Aorta (tissue), 5 donors: Measurements from ENCODE around the gene TMSB10. TPM values are rescaled to one million over a fixed set of nuclear protein-coding genes. Genes with fewer than 3 reads are reported as not detected.

Source experiments
- ATAC-seq: fragments of 200-7000 bp; cut with Tn5 transposase; one replicate; pipeline ENCODE4 v1.9.1; 2022; ENCODE audit warnings: moderate library complexity; ENCODE audit not compliant: low FRiP score
- DNase-seq, 2 donors: peaks; one replicate each; pipeline ENCODE4 v3.0.0-alpha.2; 2020
- H3K27ac ChIP-seq, 2 donors: one replicate each; pipeline ENCODE4 v1.5.1; 2013; ENCODE audit warnings: low read length in 2 of 2, mild to moderate bottlenecking in 2 of 2, moderate library complexity in 2 of 2, control low read depth in 1 of 2, inconsistent platforms in 1 of 2, low read depth in 1 of 2
- H3K27me3 ChIP-seq, 2 donors: one replicate each; pipeline ENCODE4 v1.6.1; 2013; ENCODE audit warnings: control low read depth in 1 of 2, low read length in 1 of 2, mild to moderate bottlenecking in 1 of 2, moderate library complexity in 1 of 2; ENCODE audit not compliant: insufficient read depth in 2 of 2, control insufficient read depth in 1 of 2
- H3K36me3 ChIP-seq, 2 donors: one replicate each; pipeline ENCODE4 v1.6.1; 2013; ENCODE audit warnings: control low read depth in 1 of 2, low read length in 1 of 2, mild to moderate bottlenecking in 1 of 2; ENCODE audit not compliant: insufficient read depth in 2 of 2, control insufficient read depth in 1 of 2
- H3K4me1 ChIP-seq, 2 donors: one replicate each; pipeline ENCODE4 v1.6.1; 2013; ENCODE audit warnings: low read length in 2 of 2, control low read depth in 1 of 2, mild to moderate bottlenecking in 1 of 2, moderate library complexity in 1 of 2; ENCODE audit not compliant: insufficient read depth in 2 of 2, control insufficient read depth in 1 of 2
- H3K4me3 ChIP-seq, 2 donors: one replicate each; pipeline ENCODE4 v1.5.1; 2013; ENCODE audit warnings: low read length in 2 of 2, control low read depth in 1 of 2, mild to moderate bottlenecking in 1 of 2
- H3K9me3 ChIP-seq: one replicate; pipeline ENCODE4 v1.6.1; 2013; ENCODE audit warnings: mild to moderate bottlenecking, low read length; ENCODE audit not compliant: control insufficient read depth
- WGBS, 2 donors: extraction: QIAGEN DNeasy Blood & Tissue Kit; methylation state at CpG; one replicate each; pipeline ENCODE4 v1.1.7; 2013; 5-methylcytosine and 5-hydroxymethylcytosine counted together
- intact Hi-C, 2 donors: fragments of 100-400 bp; cut with DNase I; formaldehyde crosslinking; loops; one replicate each; pipeline versions ENCODE4 v1.14.2 to v1.15.0; 2022
- long read RNA-seq, 2 donors: library from polyadenylated mRNA; unstranded; transcript quantifications; one replicate each; pipeline ENCODE4 v2.0.0, GENCODE V29; 2020 to 2021
- polyA plus RNA-seq, 2 donors: library from polyadenylated mRNA; stranded (reverse); fragments of 200-250 nt; gene quantifications; one replicate each; pipeline ENCODE4 v1.2.3, GENCODE V29; 2013
- total RNA-seq, 2 donors: library from RNA; stranded (reverse); fragmentation: NEBNext Ultra II Directional; extraction: Animal tissue kit (Norgen Biotek cat#: 25700); gene quantifications; one replicate each; pipeline ENCODE4 v1.2.1, GENCODE V29; 2021
- donor health status: healthy with polysubstance abuse.
- donor health status: Bipolar disorder and iron deficiency.
- donor health status: DM: no; HTN: no; CAD: no.
- donor health status: DM: no; HTN: no; CAD: no.
- donor health status: DM: yes; HTN: yes; CAD: no.

The TMSB10 gene
- total RNA-seq (1,000 to 10,000 TPM in 1 of 2 donors, 100 to 1,000 TPM in 1; 876 to 1,016 TPM), polyA plus RNA-seq (1,000 to 10,000 TPM; 1,527 to 2,217 TPM)
- long read RNA-seq, donor 1, transcript TMSB10-201 (3 exons, 496 nt) = major isoform, 259 of 272 reads
- long read RNA-seq, donor 1, partial matches to known transcripts = 8 of 272 reads
- long read RNA-seq, donor 1, other reads (novel, unspliced or antisense) = 5 of 272 reads
- long read RNA-seq, donor 2, transcript TMSB10-201 (3 exons, 496 nt) = major isoform, 283 of 298 reads
- long read RNA-seq, donor 2, partial matches to known transcripts = 13 of 298 reads
- long read RNA-seq, donor 2, other reads (novel, unspliced or antisense) = 2 of 298 reads

- 0 to 1% methylated on average over 76 to 94 of the region's 94 CpGs for WGBS, 2 donors
- DNase-seq = peak; percentile 91 to 96
- intact Hi-C loops = no loop called here
- H3K27ac ChIP-seq = peak within 1 kb of the TSS in 1 of 2 donors; percentile 72
- H3K4me3 ChIP-seq = peak within 1 kb of the TSS; percentile 58 to 92
- no peaks in the 10 kb centered on the region for H3K4me1 ChIP-seq
- ATAC-seq = peak; percentile 94
- H3K36me3 ChIP-seq = no peaks in the 10 kb centered on the region
- H3K9me3 ChIP-seq = no peaks in the 10 kb centered on the region
- H3K27me3 ChIP-seq = peaks cover 0 to 1% of the 10 kb centered on the region in 2 donors
Measured at GRCh38 chr2:84905181-84906107, at the start of gene TMSB10. TMSB10 (plus strand) TSS chr2:84905656.

DNA sequence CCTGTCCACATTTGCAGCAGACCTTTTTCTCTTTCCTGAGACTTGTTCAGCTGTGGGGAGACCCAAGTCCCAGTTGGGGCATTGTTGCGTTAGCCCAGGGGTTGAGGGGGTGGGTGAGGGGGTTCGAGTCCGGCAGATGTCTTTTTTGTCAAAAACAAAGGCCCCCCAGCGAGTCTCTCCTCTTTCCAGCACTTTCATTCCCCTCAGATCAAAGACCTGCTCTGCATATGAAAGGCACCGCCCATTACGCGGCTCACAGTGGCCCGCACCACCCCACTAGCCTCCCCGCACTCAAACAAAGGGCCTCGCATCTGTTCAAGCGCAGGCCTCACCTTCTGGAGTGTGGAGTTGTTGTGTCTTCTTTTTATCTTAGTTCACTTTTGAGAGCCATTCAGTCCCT, 49.7 kb upstream of the TMSB10 start:
- Histone ChIP-seq H3K4me1 (no peaks in the 10 kb centered on the region), H3K27me3 (no peaks in the 10 kb centered on the region), H3K27ac (no peak overlapping the region), H3K36me3 (no peaks in the 10 kb centered on the region), H3K9me3 (peaks cover 3% of the 10 kb centered on the region), H3K4me3 (no peak overlapping the region)
- intact Hi-C loops = no loop called here
- ATAC-seq = no peak
- WGBS, 2 donors = 17 to 19% methylated on average over 11 of the region's 11 CpGs
- DNase-seq = no peak

- Histone ChIP-seq H3K36me3 (no peaks in the 10 kb centered on the region), H3K27me3 (no peaks in the 10 kb centered on the region), H3K4me1 (no peaks in the 10 kb centered on the region), H3K27ac (no peak overlapping the region), H3K4me3 (no peak overlapping the region), H3K9me3 (peaks cover 3% of the 10 kb centered on the region)
- intact Hi-C loops = no loop called here
- DNase-seq = no peak
- WGBS, 2 donors = 82 to 84% methylated on average over 6 of the region's 6 CpGs
- no peak for ATAC-seq
Measured at GRCh38 chr2:84856787-84857186, 48.7 kb upstream of the TMSB10 start.

GRCh38 chr2:84857566-84857965, 47.9 kb upstream of the TMSB10 start:
- intact Hi-C loops = no loop called here
- 93 to 98% methylated on average over 5 of the region's 5 CpGs for WGBS, 2 donors
- no peaks in the 10 kb centered on the region for H3K27me3 ChIP-seq
- H3K4me3 ChIP-seq = no peak overlapping the region
- no peaks in the 10 kb centered on the region for H3K4me1 ChIP-seq
- H3K9me3 ChIP-seq = no peaks in the 10 kb centered on the region
- ATAC-seq = no peak
- DNase-seq = no peak
- no peak overlapping the region for H3K27ac ChIP-seq
- H3K36me3 ChIP-seq = no peaks in the 10 kb centered on the region

- no peak for DNase-seq
- H3K36me3 ChIP-seq = no peaks in the 10 kb centered on the region
- H3K4me1 ChIP-seq = no peaks in the 10 kb centered on the region
- H3K27ac ChIP-seq = no peak overlapping the region
- H3K4me3 ChIP-seq = no peak overlapping the region
- intact Hi-C loops = no loop called here
- no peaks in the 10 kb centered on the region for H3K9me3 ChIP-seq
- no peaks in the 10 kb centered on the region for H3K27me3 ChIP-seq
- ATAC-seq = no peak
- WGBS, 2 donors = 54 to 56% methylated on average over 3 of the region's 3 CpGs
Measured at GRCh38 chr2:84858123-84858522, 47.3 kb upstream of the TMSB10 start.

DNA sequence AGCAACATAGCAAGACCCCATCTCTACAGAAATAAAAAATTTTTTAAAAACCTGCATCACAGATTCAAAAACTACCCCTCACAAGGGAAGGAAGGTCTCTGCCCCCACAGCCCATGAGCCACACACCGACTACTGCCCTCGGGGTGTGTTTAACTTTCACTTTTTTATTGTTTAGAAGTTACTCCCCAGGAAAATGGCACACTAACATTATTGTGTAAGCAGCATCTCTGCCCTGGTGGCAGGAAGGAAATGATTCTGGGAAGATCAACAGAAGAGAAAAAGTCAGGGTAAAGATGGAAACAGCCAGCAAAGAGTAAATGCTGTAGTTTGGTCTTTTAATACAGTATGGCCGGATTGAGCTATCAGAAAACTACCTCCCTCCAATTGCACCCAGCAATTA, 46.5 kb upstream of the TMSB10 start:
- no peaks in the 10 kb centered on the region for H3K4me1 ChIP-seq
- H3K36me3 ChIP-seq = no peaks in the 10 kb centered on the region
- H3K9me3 ChIP-seq = no peaks in the 10 kb centered on the region
- DNase-seq (no peak), ATAC-seq (no peak)
- intact Hi-C loops = no loop called here
- H3K27ac ChIP-seq = no peak overlapping the region
- WGBS, 2 donors = 75 to 88% methylated on average over 3 of the region's 3 CpGs
- H3K4me3 ChIP-seq = no peak overlapping the region
- no peaks in the 10 kb centered on the region for H3K27me3 ChIP-seq

DNA sequence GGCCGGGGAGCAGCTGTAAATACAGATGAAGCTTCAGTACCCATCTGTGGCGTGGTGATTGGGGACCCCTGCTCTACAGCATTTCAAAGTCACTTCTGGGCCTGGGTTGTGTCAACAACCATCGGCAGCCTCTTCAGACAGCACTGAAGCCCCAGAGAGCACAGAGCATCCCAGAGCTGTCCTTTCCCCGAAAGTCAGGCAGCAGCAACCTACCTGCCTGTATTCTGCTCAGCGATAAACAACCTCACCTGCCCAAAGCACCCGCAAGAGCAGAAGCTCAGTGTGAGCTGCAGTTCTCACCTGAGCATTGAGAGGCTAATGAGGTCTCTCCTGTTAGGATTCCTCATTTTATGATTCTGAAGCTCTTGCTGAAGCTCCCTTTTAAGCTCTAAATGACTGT, 43.9 kb upstream of the TMSB10 start:
- H3K27ac ChIP-seq = no peak overlapping the region
- WGBS, 2 donors = 53 to 72% methylated on average over 6 of the region's 6 CpGs
- H3K27me3 ChIP-seq = no peaks in the 10 kb centered on the region
- H3K4me3 ChIP-seq = no peak overlapping the region
- intact Hi-C loops = no loop called here
- no peaks in the 10 kb centered on the region for H3K36me3 ChIP-seq
- H3K9me3 ChIP-seq = no peaks in the 10 kb centered on the region
- DNase-seq (no peak), ATAC-seq (no peak)
- H3K4me1 ChIP-seq = no peaks in the 10 kb centered on the region

DNA sequence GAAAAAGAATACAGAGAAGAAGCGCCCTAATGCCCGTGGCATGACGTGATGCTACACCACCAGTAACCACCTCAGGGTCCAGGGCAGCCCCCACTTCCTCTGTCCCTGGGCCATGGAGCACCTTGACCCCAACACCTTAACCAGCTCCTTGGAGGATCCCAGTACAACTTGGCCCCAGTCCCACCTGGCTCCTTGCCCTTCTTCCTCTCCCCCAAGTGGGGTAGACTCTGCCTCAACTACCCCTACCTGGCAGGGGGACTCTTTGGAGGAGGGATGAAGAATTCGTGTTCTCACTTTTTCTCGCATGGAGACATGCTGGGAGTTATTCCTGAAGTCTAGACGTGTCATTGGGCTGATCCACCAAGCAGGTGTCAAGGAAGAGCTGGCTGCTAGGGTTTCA, 43.5 kb upstream of the TMSB10 start:
- Histone ChIP-seq H3K27ac (no peak overlapping the region), H3K27me3 (no peaks in the 10 kb centered on the region), H3K4me3 (no peak overlapping the region), H3K4me1 (no peaks in the 10 kb centered on the region), H3K36me3 (no peaks in the 10 kb centered on the region), H3K9me3 (no peaks in the 10 kb centered on the region)
- ATAC-seq (no peak), DNase-seq (no peak)
- 79 to 85% methylated on average over 6 of the region's 6 CpGs for WGBS, 2 donors
- intact Hi-C loops = no loop called here
